ENCODE results near the gene LARP4B. TPM values are rescaled to one million over a fixed set of nuclear protein-coding genes. Genes with fewer than 3 reads are reported as not detected.

LARP4B gene
- polyA plus RNA-seq, 1 donor (not counting 4 experiments of a cell fraction or from before 2014, with no cell fraction given), result 39.4 TPM

- H3K79me2 ChIP-seq (ENCODE audit: control insufficient read depth, insufficient read depth, low read length), result peaks cover 76% of the 10 kb centered on the region
- no peak for FAIRE-seq
- TF ChIP-seq EZH2 (IDR thresholded peaks at IDR 0.05; ENCODE audit: low read length), result no peak
- TF ChIP-seq CTCF (optimal IDR thresholded peaks at IDR 0.05 in 1 of 3, IDR thresholded peaks at IDR 0.05 in 1 of 3, conservative IDR thresholded peaks at IDR 0.05 in 1 of 3; ENCODE audit: extremely low read depth in 1 of 3, insufficient read depth in 2 of 3, low read length in 3 of 3), result no peak
- H3K4me2 ChIP-seq (ENCODE audit: control insufficient read depth, extremely low read depth, insufficient read depth, low read depth, low read length), result no peak overlapping the region
- H3K9ac ChIP-seq (ENCODE audit: control insufficient read depth, extremely low read depth, insufficient read depth, low read length), result no peak overlapping the region
- dilution Hi-C loops (cut with MboI; ENCODE audit: extremely low pct_ligation_motif_present, low sequenced_read_pairs), result no loop called here
- H4K20me1 ChIP-seq (ENCODE audit: control insufficient read depth, extremely low read depth, insufficient read depth, low read length), result peaks cover 9% of the 10 kb centered on the region
- peaks cover 10 to 13% of the 10 kb centered on the region in 2 experiments for H3K36me3 ChIP-seq (ENCODE audit: control insufficient read depth in 2 of 2, extremely low read depth in 1 of 2, insufficient read depth in 2 of 2, low read length in 2 of 2)
- H3K9me1 ChIP-seq (ENCODE audit: control insufficient read depth, extremely low read depth, insufficient read depth, low read length), result no peaks in the 10 kb centered on the region
- no peak overlapping the region for H2AFZ ChIP-seq (ENCODE audit: control insufficient read depth, low read length)
- no peaks in the 10 kb centered on the region for H3K4me1 ChIP-seq (ENCODE audit: control insufficient read depth, extremely low read depth, insufficient read depth, low read length)
- H3K9me3 ChIP-seq (ENCODE audit: control insufficient read depth, low read depth, low read length), result no peaks in the 10 kb centered on the region
- no peak overlapping the region for H3K27ac ChIP-seq (ENCODE audit: control insufficient read depth, insufficient read depth, low read length)
- no peak overlapping the region for H3K4me3 ChIP-seq (ENCODE audit: control insufficient read depth in 2 of 3, extremely low read depth in 1 of 3, insufficient read depth in 2 of 3, low read depth in 1 of 3, low read length in 3 of 3)
- no peak for DNase-seq (ENCODE audit: low read depth, low spot score)
- no peaks in the 10 kb centered on the region for H3K27me3 ChIP-seq (ENCODE audit: control insufficient read depth, extremely low read depth, insufficient read depth, low read length)
These were observed 76.4 kb downstream of the LARP4B start for GRCh38 chr10:855079-855478.

- Histone ChIP-seq H3K9me1 (ENCODE audit: control insufficient read depth, extremely low read depth, insufficient read depth, low read length) (no peaks in the 10 kb centered on the region), H3K9me3 (ENCODE audit: control insufficient read depth, low read depth, low read length) (no peaks in the 10 kb centered on the region), H3K4me1 (ENCODE audit: control insufficient read depth, extremely low read depth, insufficient read depth, low read length) (no peaks in the 10 kb centered on the region), H3K4me2 (ENCODE audit: control insufficient read depth, extremely low read depth, insufficient read depth, low read depth, low read length) (no peak overlapping the region), H3K27me3 (ENCODE audit: control insufficient read depth, extremely low read depth, insufficient read depth, low read length) (no peaks in the 10 kb centered on the region), H3K79me2 (ENCODE audit: control insufficient read depth, insufficient read depth, low read length) (peaks cover 80% of the 10 kb centered on the region), H3K9ac (ENCODE audit: control insufficient read depth, extremely low read depth, insufficient read depth, low read length) (no peak overlapping the region), H3K27ac (ENCODE audit: control insufficient read depth, insufficient read depth, low read length) (no peak overlapping the region), H2AFZ (ENCODE audit: control insufficient read depth, low read length) (no peak overlapping the region), H3K36me3 (ENCODE audit: control insufficient read depth in 2 of 2, extremely low read depth in 1 of 2, insufficient read depth in 2 of 2, low read length in 2 of 2) (peaks cover 12 to 13% of the 10 kb centered on the region in 2 experiments), H3K4me3 (ENCODE audit: control insufficient read depth in 2 of 3, extremely low read depth in 1 of 3, insufficient read depth in 2 of 3, low read depth in 1 of 3, low read length in 3 of 3) (no peak overlapping the region), H4K20me1 (ENCODE audit: control insufficient read depth, extremely low read depth, insufficient read depth, low read length) (peaks cover 13% of the 10 kb centered on the region)
- dilution Hi-C loops (cut with MboI; ENCODE audit: extremely low pct_ligation_motif_present, low sequenced_read_pairs), result no loop called here
- DNase-seq (ENCODE audit: low read depth, low spot score), result no peak
- no peak for TF ChIP-seq EZH2 (IDR thresholded peaks at IDR 0.05; ENCODE audit: low read length)
- TF ChIP-seq CTCF (optimal IDR thresholded peaks at IDR 0.05 in 1 of 3, IDR thresholded peaks at IDR 0.05 in 1 of 3, conservative IDR thresholded peaks at IDR 0.05 in 1 of 3; ENCODE audit: extremely low read depth in 1 of 3, insufficient read depth in 2 of 3, low read length in 3 of 3), result no peak
- no peak for FAIRE-seq
These were observed 78.5 kb downstream of the LARP4B start for GRCh38 chr10:853017-853416.
